Colonic mucosa (tissue), 4 donors: Measurements from ENCODE around the gene ESYT3. TPM values are rescaled to one million over a fixed set of nuclear protein-coding genes. Genes with fewer than 3 reads are reported as not detected.

Experiments
- DNase-seq: peaks from one replicate; pipeline ENCODE4 v3.0.0-alpha.2; 2020
- H3K27ac ChIP-seq: fragments of 200-600 bp; one replicate; pipeline ENCODE4 v1.8.0; 2021
- H3K27me3 ChIP-seq: fragments of 200-600 bp; one replicate; pipeline ENCODE4 v1.8.0; 2021
- H3K36me3 ChIP-seq: fragments of 200-600 bp; one replicate; pipeline ENCODE4 v1.8.0; 2021
- H3K4me1 ChIP-seq: fragments of 200-600 bp; one replicate; pipeline ENCODE4 v1.8.0; 2021; ENCODE audit warnings: mild to moderate bottlenecking
- H3K4me3 ChIP-seq: fragments of 200-600 bp; one replicate; pipeline ENCODE4 v1.8.0; 2021
- H3K9ac ChIP-seq, 2 donors: one replicate each; pipeline ENCODE4 v1.7.0; 2013; ENCODE audit warnings: control low read depth in 2 of 2, low read depth in 2 of 2, low read length in 2 of 2
- H3K9me3 ChIP-seq: fragments of 200-600 bp; one replicate; pipeline ENCODE4 v1.8.0; 2021
- intact Hi-C: fragments of 100-400 bp; cut with DNase I; formaldehyde crosslinking; loops from one replicate; pipeline ENCODE4 v1.14.1; 2022
- total RNA-seq, 2 donors: library from RNA; stranded (reverse); fragmentation: NEBNext Ultra II Directional in 1 of 2; extraction: Animal tissue kit (Norgen Biotek cat#: 25700) in 1 of 2; gene quantifications; one replicate each; pipeline ENCODE4 v1.2.1, GENCODE V29; 2021
- TF ChIP-seq, protein P1 (sequence below): fragments of 200-600 bp; IDR thresholded peaks from one replicate; pipeline ENCODE4 v1.8.0; 2022; ENCODE audit warnings: antibody characterized with exemption, mild to moderate bottlenecking
- donor health status: healthy.
- donor health status: DM: no; HTN: no; CAD: no.
- donor health status: DM: no; HTN: no; CAD: no.

Gene ESYT3
- total RNA-seq, 2 donors from 2014 or later, result 0.89 to 1.2 TPM

DNA sequence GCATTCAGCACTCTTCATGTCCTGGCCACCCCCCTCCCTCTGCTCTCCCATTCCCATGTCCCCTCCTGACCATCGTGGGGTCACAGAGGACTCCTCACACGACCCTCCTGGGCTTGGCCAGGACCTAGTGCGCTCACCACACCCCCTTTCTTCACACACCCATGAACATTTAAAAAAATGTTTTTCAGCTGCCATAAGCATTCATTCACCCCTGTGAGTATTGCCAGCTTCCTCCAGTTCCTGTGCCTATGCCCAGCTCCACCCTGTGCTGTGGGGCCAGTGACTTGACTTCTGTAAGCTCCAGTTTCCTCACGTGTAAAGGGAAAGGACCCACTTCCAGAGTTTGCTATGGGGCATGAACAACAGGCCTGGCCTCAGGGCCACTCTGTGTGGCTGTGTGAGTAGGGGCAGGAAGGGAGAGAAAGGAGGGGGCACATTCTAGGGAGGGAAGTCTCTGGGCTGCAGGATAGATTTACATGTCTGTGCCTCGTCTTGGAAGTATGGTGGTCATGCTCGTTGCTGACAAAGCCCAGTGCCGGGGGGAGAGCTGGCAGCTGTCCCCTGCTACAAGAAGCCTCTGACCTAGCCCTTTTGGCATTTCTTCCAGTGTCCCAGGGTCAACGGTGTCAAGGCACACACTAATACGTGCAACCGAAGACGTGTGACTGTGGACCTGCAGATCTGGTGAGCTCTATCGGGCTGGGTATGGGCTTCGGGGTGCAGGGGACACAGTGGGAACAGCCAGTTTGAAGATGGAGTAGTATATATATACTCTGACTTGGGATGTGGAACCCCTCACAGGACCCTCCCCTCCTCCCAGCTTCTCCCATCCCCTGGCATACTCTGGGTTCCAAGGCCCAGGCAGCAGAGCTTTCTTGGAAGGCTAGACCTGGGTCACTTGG is 22.8 kb downstream of the ESYT3 start:
- Histone ChIP-seq H3K9ac (no peak overlapping the region), H3K27ac (no peak overlapping the region), H3K4me3 (no peak overlapping the region), H3K36me3 (no peaks in the 10 kb centered on the region), H3K9me3 (no peaks in the 10 kb centered on the region), H3K4me1 (no peaks in the 10 kb centered on the region), H3K27me3 (no peaks in the 10 kb centered on the region)
- TF ChIP-seq, protein P1, sequence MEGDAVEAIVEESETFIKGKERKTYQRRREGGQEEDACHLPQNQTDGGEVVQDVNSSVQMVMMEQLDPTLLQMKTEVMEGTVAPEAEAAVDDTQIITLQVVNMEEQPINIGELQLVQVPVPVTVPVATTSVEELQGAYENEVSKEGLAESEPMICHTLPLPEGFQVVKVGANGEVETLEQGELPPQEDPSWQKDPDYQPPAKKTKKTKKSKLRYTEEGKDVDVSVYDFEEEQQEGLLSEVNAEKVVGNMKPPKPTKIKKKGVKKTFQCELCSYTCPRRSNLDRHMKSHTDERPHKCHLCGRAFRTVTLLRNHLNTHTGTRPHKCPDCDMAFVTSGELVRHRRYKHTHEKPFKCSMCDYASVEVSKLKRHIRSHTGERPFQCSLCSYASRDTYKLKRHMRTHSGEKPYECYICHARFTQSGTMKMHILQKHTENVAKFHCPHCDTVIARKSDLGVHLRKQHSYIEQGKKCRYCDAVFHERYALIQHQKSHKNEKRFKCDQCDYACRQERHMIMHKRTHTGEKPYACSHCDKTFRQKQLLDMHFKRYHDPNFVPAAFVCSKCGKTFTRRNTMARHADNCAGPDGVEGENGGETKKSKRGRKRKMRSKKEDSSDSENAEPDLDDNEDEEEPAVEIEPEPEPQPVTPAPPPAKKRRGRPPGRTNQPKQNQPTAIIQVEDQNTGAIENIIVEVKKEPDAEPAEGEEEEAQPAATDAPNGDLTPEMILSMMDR, result no peak
- intact Hi-C loops, result no loop called here
- DNase-seq, result no peak

DNA sequence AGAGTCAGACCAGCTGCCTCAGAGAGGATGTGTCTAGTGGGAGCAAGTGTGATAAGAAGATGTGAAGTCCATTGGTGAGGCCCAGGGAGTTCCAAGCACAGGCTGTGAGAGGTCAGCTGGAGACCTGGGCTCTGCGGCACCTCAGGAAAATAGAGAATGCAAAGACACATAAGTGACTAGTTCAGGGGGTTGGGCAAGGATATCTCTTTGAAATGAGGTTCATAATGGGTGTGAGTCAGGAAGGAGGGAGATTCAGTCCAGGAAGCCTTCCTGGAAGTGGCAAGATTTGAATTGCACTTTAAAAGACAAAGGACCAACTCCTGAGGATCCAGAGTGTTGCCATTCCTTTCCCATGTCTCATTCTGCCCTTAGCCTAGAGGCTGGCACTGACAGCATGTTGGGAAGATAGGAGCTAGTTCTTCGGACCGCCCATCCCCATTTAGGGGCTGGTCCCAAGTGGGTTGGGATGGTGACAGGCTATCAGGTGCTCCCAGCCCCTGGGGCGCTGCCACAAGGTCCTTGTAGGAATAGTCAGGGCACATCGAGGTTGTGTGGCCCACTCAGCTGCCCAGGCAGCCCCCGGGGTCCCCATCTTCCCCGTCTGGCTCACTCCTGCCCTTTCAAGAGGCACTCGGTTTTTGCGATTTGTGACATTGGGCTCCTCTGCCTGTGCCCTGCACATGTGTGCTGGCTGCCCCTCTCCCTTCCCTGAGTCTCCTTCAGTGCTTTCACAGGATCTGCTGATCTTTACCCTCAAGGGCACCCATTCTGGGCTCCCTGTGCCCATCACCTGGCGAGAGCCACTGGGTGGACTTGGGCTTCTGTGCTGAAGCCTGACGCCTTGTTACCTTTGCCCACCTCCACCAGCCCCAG is 23.7 kb downstream of the ESYT3 start:
- intact Hi-C loops, result no loop called here
- TF ChIP-seq, protein P1, result no peak
- Histone ChIP-seq H3K4me1 (no peaks in the 10 kb centered on the region), H3K36me3 (no peaks in the 10 kb centered on the region), H3K27ac (no peak overlapping the region), H3K9ac (no peak overlapping the region), H3K27me3 (no peaks in the 10 kb centered on the region), H3K4me3 (no peak overlapping the region), H3K9me3 (no peaks in the 10 kb centered on the region)
- no peak for DNase-seq

DNA sequence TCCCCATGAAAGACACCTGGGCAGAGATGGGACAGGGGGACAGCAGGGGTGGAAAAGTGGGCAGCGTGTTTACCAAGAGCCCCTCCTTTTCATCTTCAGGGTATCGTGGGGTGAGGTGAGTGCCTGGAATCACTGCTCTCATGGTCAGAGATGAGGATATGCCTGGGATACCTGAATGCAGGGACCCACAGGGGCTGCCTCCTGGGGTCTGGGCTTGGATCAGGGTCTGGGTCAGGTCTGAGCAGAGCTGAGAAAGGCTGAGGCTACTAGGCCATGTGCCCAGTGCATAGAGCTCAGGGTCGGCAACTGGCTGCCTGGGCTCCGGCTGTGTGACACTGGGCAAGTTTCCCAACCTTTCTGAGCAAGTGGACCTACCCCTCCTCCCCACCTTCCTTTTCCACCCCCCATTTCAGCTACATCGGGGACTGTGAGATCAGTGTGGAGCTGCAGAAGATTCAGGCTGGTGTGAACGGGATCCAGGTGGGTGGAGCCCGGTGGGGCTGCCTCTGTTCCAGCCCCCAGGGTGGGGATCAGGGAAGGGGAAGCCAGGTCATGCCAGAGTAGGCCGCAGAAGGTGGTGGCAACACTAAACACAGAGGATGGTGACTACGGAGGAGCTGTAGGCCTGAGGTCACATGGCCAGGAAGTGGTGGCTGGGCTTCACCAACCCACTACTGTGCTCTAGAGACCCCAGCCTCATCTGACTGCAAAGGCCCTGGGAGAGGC is 24.5 kb downstream of the ESYT3 start:
- no peaks in the 10 kb centered on the region for H3K27me3 ChIP-seq
- TF ChIP-seq, protein P1, result no peak
- H3K4me3 ChIP-seq, result no peak overlapping the region
- no peaks in the 10 kb centered on the region for H3K4me1 ChIP-seq
- no peaks in the 10 kb centered on the region for H3K36me3 ChIP-seq
- intact Hi-C loops, result no loop called here
- no peak for DNase-seq
- H3K9ac ChIP-seq, result no peak overlapping the region
- H3K27ac ChIP-seq, result no peak overlapping the region
- H3K9me3 ChIP-seq, result no peaks in the 10 kb centered on the region

DNA sequence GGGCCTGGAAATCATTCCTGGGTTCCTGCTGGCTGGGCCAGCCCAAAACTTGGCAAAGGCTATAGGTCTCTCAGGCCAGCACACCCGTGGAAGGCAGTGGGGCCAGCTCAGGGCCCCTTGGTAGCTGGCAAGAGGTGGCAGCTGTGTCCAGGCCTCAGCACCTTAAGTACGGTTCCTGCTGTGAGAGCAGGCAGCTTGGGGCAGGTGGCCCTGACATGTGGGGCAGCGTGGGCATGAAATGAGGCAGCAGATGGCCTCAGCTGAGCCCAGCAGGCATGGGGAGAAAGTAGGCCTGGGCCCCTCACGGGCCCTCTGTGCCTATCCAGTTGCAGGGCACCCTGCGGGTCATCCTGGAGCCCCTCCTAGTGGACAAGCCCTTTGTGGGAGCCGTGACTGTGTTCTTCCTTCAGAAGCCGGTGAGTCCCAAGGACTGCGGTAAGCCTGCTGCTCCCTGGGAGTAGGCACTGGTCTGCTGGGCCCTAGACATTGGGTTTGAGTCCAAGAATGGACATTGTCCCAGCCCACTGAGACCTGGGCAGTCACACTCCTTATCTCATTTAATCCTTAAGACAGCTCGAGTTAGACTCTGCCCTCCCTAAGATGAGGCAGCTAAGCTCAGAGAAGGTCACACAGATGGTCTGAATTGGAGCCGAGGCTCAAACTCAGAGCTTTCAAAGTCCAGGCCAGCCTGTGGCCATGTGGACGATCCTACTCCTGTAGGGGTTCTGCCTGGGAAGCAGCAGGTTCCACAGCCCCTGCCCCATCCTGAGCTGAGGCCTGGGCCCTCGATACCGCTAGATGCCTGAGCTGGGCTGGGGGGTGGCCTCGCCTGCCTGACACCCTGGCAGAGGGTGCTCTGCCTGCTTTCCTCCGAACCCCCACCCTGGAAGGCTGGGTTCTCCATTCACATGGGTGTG is 25.5 kb downstream of the ESYT3 start:
- intact Hi-C loops, result no loop called here

More for the DNA sequence above, 25.5 kb downstream of the ESYT3 start:
- Histone ChIP-seq H3K4me3 (no peak overlapping the region), H3K4me1 (no peaks in the 10 kb centered on the region), H3K9ac (no peak overlapping the region), H3K27ac (no peak overlapping the region), H3K27me3 (no peaks in the 10 kb centered on the region), H3K36me3 (no peaks in the 10 kb centered on the region), H3K9me3 (no peaks in the 10 kb centered on the region)
- DNase-seq, result no peak
- TF ChIP-seq, protein P1, result no peak
